HG02884 (cell line): ENCODE data around the gene SIL1.

Experiments used
- ATAC-seq: cut with Tn5 transposase; IDR thresholded peaks from one replicate; pipeline ENCODE4 v1.9.1; 2021; ENCODE audit warnings: mild to moderate bottlenecking, moderate library complexity; ENCODE audit not compliant: unreplicated experiment

The SIL1 gene

DNA sequence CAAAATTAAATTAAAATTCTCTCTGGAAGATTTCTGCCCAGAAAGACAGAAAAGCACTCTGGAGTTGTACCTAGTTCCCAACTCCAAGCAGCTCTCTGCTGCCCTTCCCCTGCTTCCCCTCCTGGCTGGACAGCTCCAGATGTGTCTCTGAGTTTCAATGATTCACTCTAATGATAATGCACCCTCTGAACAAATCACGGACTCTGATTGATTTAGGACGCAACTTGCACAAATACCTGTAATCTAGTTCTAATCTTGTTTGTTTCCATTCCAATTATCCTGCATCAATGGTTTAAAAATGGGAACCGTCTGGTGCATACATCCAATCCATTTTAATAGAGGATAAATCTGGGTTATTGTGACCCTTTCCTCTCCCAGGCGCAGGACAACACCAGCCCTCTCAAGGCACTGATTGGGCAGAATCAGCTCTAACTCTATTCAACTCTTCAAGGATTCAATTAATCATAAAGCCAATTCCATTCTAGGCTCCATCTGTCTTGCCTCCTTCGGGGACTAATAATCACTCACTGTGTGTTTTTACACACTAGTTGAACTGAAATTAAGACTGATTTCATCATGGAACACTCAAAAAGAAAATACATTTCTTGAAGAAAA is 211.9 kb downstream of the SIL1 start:
- ATAC-seq: no peak

DNA sequence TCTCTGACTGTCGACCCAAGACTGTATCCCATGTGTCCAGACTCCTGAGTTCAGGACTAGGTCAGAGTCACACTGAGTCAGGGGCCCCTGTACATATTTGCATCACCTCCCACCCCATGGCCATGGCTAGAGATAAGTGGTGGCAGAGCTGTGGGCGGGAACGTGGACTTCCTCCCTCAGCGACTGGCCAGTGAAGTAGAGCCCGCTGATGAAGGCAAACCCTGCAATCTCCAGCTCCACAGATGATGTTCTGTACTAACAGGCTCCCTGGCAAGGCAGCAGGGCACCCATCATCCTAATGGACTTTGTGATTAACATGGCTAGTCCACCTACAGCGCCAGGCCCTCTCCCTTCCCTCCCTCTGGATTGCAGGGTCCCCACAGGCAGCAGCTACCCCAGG is 212.5 kb downstream of the SIL1 start:
- ATAC-seq: no peak

DNA sequence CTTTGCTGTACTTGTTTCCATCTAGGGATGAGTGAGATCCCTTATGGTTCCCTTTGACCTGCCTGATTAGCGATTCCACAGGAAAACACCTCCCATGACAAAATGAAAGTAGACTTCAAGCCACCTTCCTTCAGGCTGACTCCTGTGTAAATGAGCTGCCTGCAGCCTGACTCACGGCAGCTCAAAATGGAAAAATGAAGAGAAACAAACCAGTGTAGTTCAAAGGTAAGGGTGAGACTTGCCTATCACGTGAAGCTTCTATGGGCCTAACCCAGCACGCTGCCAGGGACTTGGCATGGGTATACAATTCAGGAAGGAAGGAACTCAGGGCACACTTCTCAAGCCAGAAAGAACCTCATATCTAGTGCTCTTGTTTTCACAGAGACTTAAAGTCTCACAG is 212.9 kb downstream of the SIL1 start:
- ATAC-seq: no peak

DNA sequence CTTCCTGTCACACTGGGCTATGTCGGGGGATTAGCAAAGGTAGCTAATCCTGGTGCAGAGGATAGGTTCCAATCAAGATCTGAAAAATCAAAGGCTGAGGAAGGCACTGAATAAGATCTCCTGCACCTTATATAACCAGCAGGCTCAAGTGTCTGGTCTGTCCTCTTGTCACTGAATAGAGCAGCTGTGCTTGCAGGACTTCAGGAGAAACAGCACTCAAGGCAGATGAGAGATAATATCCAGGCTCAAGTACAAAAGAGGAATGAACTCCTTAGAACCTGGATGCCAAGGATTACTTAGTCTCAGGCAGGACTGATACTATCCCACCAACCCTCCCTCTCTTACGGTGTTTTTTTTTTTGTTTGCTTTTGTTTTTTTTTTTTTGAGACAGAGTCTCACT is 214.2 kb downstream of the SIL1 start:
- no peak for ATAC-seq

DNA sequence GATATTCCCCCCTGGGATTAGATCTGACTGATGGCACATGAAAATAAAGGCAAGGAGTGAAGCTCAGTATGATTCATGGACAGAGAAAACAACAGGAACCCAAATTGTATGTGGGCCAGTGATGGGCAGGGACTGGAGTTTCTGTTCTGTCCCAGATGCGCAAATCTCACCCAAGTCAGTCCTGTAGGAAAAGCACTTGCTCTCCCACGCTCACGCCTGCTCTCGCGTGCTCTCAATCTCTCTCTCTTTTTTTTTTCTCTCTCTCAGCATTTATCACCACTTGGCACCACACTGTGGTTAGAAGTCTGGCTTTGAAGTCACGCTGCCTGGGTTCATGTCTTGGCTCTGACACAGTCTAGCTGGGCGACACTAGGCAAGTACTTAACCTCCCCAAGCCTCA is 216.6 kb downstream of the SIL1 start:
- no peak for ATAC-seq

DNA sequence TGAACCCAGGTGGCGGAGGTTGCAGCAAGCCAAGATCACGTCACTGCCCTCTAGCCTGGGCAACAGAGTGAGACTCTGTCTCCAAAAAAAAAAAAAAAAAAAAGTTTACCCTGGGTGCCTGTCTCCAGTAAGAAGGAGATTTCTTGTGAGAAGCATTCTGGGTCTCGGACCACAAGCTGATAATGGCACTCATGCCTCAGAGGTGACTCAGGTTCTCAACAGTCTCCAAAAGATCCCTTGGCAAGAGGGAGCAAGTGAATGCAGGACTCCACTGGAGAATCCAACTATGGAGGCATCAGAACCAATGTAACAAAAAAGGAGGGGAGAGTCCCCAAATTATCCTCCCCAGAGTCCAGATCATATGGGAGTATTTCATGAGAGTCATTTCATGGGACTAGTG is 217.0 kb downstream of the SIL1 start:
- ATAC-seq: no peak

DNA sequence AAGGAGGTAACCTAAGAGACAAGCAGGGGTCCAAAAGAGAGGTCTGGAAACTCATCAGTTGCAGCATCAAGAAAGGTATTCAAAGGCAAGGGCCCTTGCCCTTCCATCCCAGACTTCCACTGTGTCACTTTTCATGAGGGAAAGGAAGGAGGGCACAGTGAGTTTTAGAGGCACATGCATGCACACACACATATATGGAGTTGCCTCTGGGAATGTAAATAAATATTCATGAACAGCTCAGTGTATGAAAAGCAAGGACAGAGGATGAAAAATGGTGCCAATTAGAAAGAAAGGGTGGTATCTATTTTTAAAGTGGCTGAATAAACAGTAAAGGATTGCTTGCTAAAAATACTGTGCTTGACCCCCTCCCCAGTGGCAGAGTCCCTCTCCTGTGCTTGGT is 217.7 kb downstream of the SIL1 start:
- no peak for ATAC-seq

DNA sequence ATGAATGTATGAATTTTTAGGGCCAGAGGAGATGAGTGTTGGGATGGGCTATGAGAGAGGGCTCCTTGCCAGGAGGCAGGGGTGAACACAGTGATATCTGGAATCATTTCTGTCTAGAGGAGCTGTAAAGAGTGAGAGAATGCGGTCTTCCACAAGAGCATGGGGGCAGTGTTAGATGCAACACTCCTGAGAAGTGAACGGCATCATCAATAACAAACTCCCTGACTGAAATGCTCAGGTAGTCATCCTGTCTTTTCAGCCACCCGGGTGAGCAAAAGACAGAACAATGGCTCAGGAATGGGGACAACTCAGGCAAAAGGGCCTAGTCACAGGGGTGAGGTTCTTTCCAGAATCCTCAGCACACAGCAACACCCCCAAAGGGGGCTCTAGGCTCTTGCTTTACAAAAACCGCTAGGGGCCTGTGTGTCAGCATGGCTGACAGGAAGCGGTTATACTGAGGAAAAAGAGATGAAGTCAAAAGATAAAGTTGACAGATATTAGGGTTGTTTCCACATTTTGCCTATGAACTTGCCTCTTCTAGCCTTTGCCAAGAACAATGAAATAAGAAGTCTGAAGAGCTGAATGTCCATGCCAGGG is 218.4 kb downstream of the SIL1 start:
- no peak for ATAC-seq

DNA sequence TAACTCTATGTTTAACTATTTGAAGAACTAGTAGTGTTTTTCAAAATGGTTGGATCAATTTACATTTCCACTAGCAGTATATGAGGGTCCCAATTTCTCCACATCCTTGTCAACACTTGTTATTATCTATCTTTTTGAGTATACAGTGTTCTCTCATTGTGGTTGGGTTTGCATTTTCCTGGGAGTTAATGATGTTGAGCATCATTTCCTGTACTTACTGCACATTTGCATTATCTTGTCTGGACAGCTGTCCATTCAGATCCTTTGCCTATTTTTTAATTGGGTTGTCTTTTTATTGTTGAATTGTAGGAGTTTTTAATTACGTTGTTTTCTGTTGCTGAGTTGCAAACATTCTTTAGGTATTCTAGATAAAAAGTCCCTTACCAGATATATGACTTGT is 219.6 kb downstream of the SIL1 start:
- no peak for ATAC-seq

DNA sequence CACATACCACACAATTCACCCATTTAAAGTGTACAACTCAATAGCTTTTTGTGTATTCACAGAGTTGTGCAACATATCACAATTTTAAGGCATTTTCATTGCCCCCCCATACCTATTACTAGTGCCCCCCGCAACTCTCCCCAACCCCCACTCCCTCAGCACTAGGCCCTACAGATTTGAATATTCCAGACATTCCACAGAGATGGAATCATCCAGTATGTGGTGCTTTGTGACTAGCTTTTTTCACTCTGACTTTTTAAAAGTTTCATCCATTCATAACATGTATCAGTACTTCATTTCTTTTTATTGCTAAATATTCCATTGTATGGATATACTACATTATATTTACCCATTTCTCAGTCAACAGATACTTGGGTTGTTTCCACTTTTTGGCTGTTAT is 220.1 kb downstream of the SIL1 start:
- ATAC-seq: no peak

DNA sequence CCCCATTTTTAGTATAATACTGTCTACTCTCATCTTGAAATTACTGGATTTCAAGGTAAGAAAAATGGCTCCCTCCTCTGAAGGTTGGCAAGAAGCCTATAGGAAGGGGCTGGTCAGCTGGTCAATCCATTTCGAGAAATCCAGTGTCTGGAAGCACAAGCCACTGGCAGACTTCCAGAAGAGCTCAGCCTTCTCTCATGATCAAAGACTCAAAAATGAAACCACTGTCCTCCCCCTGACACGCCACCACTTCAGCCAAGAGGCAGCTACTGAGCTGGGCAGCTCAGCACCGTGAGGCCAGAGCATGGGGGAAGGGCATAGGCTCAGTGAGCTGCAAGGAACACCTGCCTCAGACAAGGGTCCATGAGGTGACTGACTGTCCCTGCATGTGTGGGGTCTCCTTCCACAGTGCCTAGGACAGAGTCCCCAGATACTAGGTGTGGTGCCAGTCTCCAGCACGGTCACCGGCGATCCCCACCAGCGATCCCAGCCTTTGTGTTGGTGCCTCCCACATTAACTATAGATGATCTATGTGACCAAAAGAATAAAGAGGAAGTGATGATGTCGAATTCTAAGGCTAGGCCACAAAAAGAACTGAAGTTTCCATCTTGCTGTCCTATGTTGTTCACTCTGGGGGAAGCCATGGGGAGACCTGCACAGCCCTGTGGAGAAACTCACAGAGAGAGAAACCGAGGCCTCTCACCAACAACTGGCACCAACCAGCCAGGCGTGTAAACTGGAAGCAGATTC is 222.9 kb downstream of the SIL1 start:
- no peak for ATAC-seq

DNA sequence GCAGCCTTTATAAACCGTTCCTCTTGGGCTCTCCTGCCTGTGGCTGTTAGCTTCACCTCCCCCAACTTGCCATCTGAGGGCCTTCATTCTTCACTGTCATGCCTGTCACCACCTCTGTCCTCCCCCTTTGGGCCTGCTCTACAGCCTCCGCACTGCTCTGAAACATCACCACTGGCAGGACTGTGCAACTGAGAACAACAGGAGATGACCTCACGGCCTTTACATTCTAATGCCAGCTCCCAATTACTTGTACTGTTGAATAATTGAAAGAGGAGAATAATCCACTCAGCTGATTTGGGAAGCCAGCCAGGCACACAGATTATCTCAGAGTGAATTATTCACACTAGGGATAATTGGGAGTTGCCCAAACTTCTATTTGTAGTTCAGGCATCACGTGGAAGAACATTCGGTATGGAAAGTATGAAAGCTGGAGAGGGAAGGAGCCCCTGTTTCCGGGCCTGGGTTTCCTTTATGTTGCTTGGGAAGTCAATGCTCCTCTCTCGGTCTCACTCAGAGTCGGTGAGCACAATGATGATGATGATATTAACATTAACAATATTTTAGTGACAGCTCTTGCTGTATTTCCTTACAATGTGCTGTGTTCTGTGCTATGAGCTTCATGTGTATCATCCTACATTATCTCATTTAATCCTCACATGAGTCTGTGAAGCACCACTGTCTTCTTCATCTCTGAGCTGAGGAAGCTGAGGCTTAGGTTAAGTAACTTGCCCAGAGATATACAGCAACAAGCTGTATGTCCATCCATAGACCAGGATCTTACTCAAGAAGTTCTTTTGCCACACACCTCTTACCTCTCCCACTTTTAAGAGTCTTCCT is 223.7 kb downstream of the SIL1 start:
- no peak for ATAC-seq

DNA sequence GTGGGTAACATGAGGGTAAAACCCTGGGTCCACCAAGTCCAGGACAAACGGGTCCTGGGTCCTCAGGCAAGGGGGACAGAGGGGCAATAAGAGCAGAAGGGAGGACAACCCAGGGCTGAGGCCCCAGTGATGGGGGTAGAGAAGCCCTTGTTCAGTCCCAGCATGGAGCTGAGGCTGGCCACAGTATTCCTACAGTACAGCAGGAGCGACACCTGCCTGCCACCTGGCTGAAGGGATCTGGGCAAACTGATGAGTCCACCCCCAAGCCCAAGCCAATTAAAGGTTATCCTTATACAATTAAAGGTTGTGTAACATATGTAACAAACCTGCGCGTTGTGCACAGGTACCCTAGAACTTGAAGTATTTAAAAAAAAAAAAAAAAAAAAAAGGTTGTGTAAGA is 225.3 kb downstream of the SIL1 start:
- ATAC-seq: no peak

DNA sequence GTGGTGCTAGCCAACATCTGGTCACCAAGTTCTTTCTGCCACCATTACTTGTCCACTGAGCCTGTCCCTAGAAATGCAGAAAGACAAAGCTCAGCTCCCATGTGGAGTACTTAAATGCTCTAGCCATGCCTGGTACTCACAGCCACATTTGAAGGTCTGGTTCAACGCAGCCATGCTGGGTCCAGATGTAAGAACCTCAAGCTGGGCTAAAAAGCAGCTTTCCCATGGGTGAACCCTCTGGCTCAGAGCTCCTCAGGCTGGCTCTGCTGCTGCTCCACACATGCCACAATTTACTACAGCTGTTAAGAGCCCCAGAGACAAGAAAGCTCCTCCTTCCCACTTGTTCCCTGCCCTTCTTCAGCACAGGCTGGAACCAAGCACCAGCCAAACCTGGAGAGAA is 225.9 kb downstream of the SIL1 start:
- no peak for ATAC-seq

DNA sequence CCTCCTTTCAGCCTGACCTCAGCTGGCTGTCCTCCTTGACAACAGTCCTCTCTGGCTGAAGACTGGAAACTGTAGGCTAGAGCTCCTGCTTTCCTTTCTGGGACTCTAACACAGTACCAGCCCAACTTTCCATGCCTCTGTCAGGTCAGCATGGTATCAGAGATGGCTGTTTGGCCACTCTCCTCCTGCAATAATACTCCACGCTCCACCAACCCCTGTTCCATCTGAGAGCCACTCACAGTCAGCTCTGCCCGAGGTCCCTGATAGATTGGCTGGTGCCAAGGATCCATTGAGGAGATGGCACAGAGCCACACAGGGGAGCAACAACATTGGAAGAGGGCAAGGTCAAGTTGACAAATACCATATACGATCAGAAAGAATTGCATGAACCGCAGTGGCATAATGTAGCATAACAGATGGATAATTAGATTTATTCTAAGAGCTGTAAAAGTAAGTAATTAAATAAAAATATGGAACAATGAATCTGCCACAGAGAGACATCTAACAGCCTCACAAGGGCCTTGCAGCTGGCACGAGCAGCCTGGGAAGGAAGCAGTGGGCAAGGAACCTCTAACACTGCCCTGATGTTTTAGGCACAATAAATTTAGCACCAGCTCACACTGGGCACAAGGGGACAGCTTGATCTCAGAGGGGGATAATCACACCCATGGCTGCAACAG is 228.7 kb downstream of the SIL1 start:
- no peak for ATAC-seq

DNA sequence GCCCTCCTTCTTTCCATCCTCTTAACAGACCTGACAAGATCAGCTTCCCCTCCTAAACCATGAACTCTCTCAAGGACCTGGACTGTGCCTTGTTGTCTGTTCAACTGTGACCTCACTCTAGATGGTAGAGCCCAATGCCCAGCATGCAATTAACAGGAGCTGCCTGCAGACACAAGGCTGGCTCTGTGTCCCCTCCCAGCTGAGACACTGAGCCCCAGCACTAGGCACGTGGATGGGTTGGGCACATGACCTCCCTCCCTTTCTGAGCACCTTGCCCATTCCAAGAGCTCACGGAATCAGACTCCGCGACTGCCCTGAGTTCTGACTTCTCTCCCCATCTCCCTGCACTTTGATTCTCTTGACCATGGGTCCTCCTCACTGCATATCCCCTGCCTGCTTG is 229.6 kb downstream of the SIL1 start:
- ATAC-seq: no peak

DNA sequence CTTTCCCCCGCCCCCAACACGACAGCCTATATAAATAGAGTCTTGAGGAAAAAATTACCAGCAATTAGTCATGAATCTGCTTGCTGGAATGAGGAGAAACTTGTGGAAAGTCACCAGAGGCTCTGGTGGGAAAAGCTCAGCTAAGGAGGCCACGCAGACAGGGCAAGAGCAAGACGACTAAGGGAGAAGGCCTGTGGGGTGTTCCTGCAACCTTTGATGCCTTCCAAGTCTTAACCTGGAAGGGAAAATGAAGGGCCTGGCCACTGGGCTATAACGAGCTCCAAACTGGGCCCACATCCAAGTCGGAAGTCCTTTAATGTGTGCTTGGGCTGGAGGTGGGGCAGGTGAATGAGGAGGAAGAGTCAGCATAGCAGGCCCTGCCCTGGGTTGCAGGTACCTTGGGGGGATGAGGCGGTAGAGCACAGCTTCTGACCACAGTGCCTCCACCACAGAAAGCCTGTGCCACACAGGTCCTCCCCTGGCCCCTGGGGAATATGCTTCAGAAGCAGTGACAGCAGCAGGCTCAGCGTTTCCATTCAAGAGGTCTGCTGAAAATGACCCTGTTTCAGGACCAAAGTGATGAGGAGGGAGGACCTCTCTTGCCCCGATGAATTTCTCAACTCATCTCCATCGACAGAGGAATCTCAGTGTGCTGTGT is 230.2 kb downstream of the SIL1 start:
- no peak for ATAC-seq

DNA sequence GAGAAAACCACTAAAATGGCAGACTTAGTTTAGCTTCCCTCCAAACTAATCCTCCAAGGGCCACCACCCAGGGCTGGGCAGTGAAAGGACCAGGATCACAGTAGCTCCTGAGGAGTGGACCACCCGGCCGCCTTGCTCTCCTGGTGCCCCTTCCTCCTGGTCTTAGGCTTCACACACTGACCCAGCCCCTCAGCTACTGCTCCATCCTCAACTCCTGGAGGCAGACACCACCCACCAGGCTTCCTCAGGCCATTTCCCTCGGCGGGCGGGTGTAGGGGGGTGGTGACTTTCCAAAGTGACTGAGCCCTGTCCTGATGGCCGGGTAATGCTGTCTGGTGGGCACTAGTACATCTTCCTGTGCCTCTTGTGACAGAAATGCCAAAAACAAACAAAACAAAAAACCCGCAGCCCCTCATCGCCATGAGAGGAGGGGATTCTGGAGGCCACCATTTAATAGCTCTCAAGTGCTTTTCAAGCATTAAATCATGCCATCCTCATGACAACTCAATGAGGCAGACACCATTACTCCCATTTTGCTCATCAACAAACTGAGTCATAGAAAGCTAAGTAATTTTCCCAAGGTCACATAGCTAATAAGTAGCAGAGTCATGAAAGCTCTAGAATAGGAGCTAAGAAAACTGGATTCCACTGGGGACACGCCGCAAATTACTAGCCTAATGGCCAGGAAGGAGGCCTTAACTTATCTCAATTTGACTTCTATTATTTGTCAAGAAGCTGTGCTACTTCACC is 231.8 kb downstream of the SIL1 start:
- ATAC-seq: no peak

DNA sequence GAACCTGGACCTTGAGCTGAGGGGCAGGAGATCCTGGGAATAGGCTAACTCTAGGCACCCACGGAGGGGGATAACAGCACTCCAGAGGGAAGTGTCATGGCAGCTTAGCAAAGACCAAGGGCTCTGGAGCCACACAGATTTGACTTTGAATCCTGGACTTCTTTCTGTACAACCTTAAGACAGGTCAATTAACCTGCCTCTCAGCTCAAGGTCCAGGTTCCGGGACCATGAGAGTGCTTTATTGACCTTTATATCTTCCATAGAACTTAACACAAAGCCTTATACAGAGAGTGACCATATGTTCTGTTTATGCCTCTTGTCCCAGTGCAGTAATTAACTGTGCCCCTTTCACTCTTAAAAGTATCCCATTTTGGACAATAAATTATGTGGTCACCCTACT is 232.5 kb downstream of the SIL1 start:
- ATAC-seq: no peak

DNA sequence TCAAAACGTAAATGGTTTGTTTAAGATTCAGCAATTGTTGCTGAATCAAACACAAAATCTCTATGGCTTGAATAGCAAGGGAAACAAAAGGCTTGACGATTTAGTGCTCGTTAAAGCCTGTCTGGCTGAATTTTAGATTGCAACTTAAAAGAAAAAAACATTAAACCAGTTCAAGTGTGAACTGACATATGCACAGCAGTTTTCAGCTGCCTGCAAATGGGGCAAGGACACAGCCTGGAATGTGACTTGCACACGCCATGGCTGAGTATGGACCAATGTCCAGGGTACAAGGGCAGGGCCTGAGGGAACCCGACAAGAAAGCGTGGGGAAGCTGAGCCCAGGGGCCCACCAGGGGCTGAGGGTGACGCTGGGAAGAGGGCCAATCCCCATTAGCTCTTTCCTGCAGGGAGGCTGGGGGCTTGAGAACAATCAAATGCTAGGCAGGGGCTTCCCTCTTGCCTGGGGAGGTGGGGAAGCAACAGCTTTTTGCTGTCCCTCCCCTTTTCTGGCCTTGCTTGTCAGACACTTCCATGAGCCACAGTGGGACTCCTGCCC is 233.4 kb downstream of the SIL1 start:
- ATAC-seq: no peak
